ENCODE data around the gene ROR1.

DNA sequence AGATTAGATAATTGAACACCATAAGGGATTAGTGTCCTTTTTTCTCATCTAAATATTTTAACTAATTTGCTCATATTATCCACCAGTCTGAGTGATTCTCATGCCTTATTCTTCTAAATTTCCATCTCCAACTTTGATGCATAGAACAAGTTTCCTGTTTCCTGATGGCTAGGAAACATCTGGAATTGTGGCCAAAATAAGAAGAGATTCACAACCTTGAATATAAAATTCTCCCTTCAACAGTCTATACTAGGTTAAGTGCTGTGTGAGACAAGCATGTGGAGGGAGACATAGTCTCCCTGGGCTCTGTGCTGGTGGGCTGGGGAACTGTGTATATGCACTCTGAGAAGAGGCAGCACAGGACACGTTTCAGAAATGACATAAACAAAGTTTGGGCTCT lies 21.6 kb upstream of the ROR1 start:
- TF ChIP-seq, protein P1, sequence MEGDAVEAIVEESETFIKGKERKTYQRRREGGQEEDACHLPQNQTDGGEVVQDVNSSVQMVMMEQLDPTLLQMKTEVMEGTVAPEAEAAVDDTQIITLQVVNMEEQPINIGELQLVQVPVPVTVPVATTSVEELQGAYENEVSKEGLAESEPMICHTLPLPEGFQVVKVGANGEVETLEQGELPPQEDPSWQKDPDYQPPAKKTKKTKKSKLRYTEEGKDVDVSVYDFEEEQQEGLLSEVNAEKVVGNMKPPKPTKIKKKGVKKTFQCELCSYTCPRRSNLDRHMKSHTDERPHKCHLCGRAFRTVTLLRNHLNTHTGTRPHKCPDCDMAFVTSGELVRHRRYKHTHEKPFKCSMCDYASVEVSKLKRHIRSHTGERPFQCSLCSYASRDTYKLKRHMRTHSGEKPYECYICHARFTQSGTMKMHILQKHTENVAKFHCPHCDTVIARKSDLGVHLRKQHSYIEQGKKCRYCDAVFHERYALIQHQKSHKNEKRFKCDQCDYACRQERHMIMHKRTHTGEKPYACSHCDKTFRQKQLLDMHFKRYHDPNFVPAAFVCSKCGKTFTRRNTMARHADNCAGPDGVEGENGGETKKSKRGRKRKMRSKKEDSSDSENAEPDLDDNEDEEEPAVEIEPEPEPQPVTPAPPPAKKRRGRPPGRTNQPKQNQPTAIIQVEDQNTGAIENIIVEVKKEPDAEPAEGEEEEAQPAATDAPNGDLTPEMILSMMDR (IDR thresholded peaks at IDR 0.05), result no peak
- no peak for TF ChIP-seq POLR2A (IDR thresholded peaks at IDR 0.05)

Data from testis (tissue), 2 donors.